H54 (cell line): ENCODE results near the gene CRADD.

Experiments
- DNase-seq: peaks from one replicate; pipeline ENCODE4 v3.0.0; 2011; ENCODE audit warnings: low spot score, mixed read lengths; ENCODE audit not compliant: insufficient read length
- FAIRE-seq: peaks from 3 replicates; lab custom pipeline; 2011; peaks lifted over from hg19 to GRCh38; lab: Jason Lieb, UNC
- POLR2A ChIP-seq: IDR thresholded peaks from 2 replicates; pipeline ENCODE4 v1.6.1; 2011; ENCODE audit warnings: low read depth, mild to moderate bottlenecking, low read length

CRADD gene

GRCh38 chr12:93886533-93887511 lies 209.6 kb downstream of the CRADD start:
- DNase-seq (peak; percentile 25), FAIRE-seq (peak; percentile 11)
- no peak for TF ChIP-seq POLR2A

GRCh38 chr12:93888964-93889363 lies 211.8 kb downstream of the CRADD start:
- FAIRE-seq (no peak), DNase-seq (no peak)
- TF ChIP-seq POLR2A: no peak

- no peak for TF ChIP-seq POLR2A
- DNase-seq (no peak), FAIRE-seq (no peak)
Measured at GRCh38 chr12:93889516-93890212, 212.5 kb downstream of the CRADD start.

GRCh38 chr12:93892423-93893268 lies 215.5 kb downstream of the CRADD start:
- FAIRE-seq (no peak), DNase-seq (no peak)
- no peak for TF ChIP-seq POLR2A

GRCh38 chr12:93894391-93895088 lies 217.4 kb downstream of the CRADD start:
- no peak for TF ChIP-seq POLR2A
- no peak for DNase-seq
- FAIRE-seq: no peak

GRCh38 chr12:93895089-93895445 lies 217.9 kb downstream of the CRADD start:
- TF ChIP-seq POLR2A: no peak
- DNase-seq (no peak), FAIRE-seq (no peak)

- FAIRE-seq (no peak), DNase-seq (no peak)
- TF ChIP-seq POLR2A: no peak
Measured at GRCh38 chr12:93896427-93896826, 219.3 kb downstream of the CRADD start.

GRCh38 chr12:93896952-93897351 lies 219.8 kb downstream of the CRADD start:
- TF ChIP-seq POLR2A: no peak
- DNase-seq: no peak
- FAIRE-seq: no peak

- FAIRE-seq: no peak
- DNase-seq: no peak
- no peak for TF ChIP-seq POLR2A
Measured at GRCh38 chr12:93901739-93902138, 224.6 kb downstream of the CRADD start.

GRCh38 chr12:93902192-93902591 lies 225.0 kb downstream of the CRADD start:
- no peak for DNase-seq
- TF ChIP-seq POLR2A: no peak
- no peak for FAIRE-seq

- FAIRE-seq: no peak
- DNase-seq: no peak
- TF ChIP-seq POLR2A: no peak
Measured at GRCh38 chr12:93902736-93903562, 225.8 kb downstream of the CRADD start.

- DNase-seq: no peak
- TF ChIP-seq POLR2A: no peak
- FAIRE-seq: no peak
Measured at GRCh38 chr12:93904124-93904523, 226.9 kb downstream of the CRADD start.
